Loucy (cell line): ENCODE results near the gene POLR1H.

Experiments used
- CTCF ChIP-seq: fragments of 200-600 bp; sonication (generic); conservative IDR thresholded peaks from 2 replicates; pipeline ENCODE4 v1.5.1; 2014; ENCODE audit warnings: mild to moderate bottlenecking, antibody characterized with exemption, low read length
- EZH2phosphoT487 ChIP-seq: fragments of 200-600 bp; IDR thresholded peaks from 2 replicates; pipeline ENCODE4 v1.6.1; 2018; ENCODE audit warnings: antibody characterized with exemption, mild to moderate bottlenecking, moderate library complexity, borderline replicate concordance

GRCh38 chr6:30060606-30061091, 416 bp upstream of the POLR1H start:
- TF ChIP-seq CTCF, result no peak
- TF ChIP-seq EZH2phosphoT487, result no peak
